OCI-LY7 (cell line): Measurements from ENCODE around the gene PHOX2B.
"Not testable (repeated sequence)": the region's sequence is repeated elsewhere in the genome, so short reads cannot be mapped to it uniquely, and the experiment has no call there.

Experiments
- CTCF ChIP-seq: fragments of 200-600 bp; sonication (generic); conservative IDR thresholded peaks from 2 replicates; pipeline ENCODE4 v1.5.1; 2014; ENCODE audit warnings: mild to moderate bottlenecking, antibody characterized with exemption, low read length, moderate library complexity, mixed read lengths
- EZH2phosphoT487 ChIP-seq: fragments of 200-600 bp; sonication (generic); IDR thresholded peaks from 2 replicates; pipeline ENCODE4 v1.6.1; 2018; ENCODE audit warnings: low read depth, borderline replicate concordance, mild to moderate bottlenecking, mixed run types, antibody characterized with exemption, low read length, moderate library complexity, mixed read lengths

- not testable (repeated sequence) for TF ChIP-seq CTCF, EZH2phosphoT487
These were observed 36.9 kb downstream of the PHOX2B start for GRCh38 chr4:41711654-41712053.
